ENCODE data around the gene POMC. TPM values are rescaled to one million over a fixed set of nuclear protein-coding genes. Genes with fewer than 3 reads are reported as not detected.

The POMC gene
- total and polyA plus RNA-seq, 2 of the 4 experiments (the other 2 are of a cell fraction), result 0.17 TPM; not detected in 1

DNA sequence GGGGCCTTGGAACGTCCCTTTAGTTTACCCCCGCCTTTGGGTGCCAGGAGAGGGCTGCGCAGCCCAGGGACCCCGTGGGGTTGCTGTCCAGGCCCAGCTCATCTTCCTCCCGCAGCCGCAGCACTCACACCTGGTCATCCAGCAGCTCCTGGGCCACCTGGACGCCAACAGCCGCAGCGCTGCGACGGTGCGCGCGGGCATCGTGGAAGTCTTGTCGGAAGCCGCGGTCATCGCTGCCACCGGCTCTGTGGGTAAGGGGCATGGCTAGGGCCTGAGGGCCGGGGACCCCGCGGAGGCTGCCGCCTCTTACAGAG is 37.2 kb downstream of the POMC start:
- no peak overlapping the region for H2BK20ac ChIP-seq (ENCODE audit: low read depth, low read length)
- BruUV-seq (replicated peaks), result no TSS peak
- ChIA-PET POLR2A (ENCODE audit: unreplicated experiment) (no interaction called here), CTCF (no interaction called here)
- no peak overlapping the region for H2AK9ac ChIP-seq (replicated peaks; ENCODE audit: low read depth, low read length, poor library complexity)
- no peak overlapping the region for H2BK15ac ChIP-seq (ENCODE audit: low read depth, low read length)
- H3K23ac ChIP-seq (ENCODE audit: low read depth, low read length), result no peak overlapping the region
- DNase-seq (no peak), ATAC-seq (ENCODE audit: low read depth) (no peak)
- no peaks in the 10 kb centered on the region for H3K79me1 ChIP-seq (ENCODE audit: low read depth in 1 of 2, low read length in 2 of 2)
- H3K56ac ChIP-seq (ENCODE audit: extremely low read depth, insufficient read depth, low read length), result no peak overlapping the region
- H4K5ac ChIP-seq (ENCODE audit: low read depth, low read length), result no peak overlapping the region
- no peak for TF ChIP-seq POLR2A (IDR thresholded peaks at IDR 0.05; ENCODE audit: low read depth, low read length)
- TF ChIP-seq SMC3 (IDR thresholded peaks at IDR 0.05; ENCODE audit: low read depth, low read length), result no peak
- TF ChIP-seq MXI1 (IDR thresholded peaks at IDR 0.05; ENCODE audit: borderline replicate concordance, low read depth, low read length), result no peak
- TF ChIP-seq USF2 (IDR thresholded peaks at IDR 0.05; ENCODE audit: low read depth, low read length), result no peak
- TF ChIP-seq RAD21 (IDR thresholded peaks at IDR 0.05; ENCODE audit: low read length), result no peak
- TF ChIP-seq MAFK (IDR thresholded peaks at IDR 0.05; ENCODE audit: low read depth, low read length), result no peak
- TF ChIP-seq CHD1 (IDR thresholded peaks at IDR 0.05; ENCODE audit: low read depth, low read length), result no peak
- TF ChIP-seq BHLHE40 (IDR thresholded peaks at IDR 0.05; ENCODE audit: low read depth, low read length), result no peak
- TF ChIP-seq CEBPB (IDR thresholded peaks at IDR 0.05; ENCODE audit: low read depth, low read length), result no peak
- no peaks in the 10 kb centered on the region for H3K36me3 ChIP-seq (ENCODE audit: control insufficient read depth, insufficient read depth, low read length)
- no peaks in the 10 kb centered on the region for H3K9me3 ChIP-seq (ENCODE audit: control insufficient read depth, insufficient read depth, low read length)
- H4K8ac ChIP-seq (ENCODE audit: low read depth in 2 of 2, low read length in 2 of 2), result no peak overlapping the region
- no peak overlapping the region for H3K27ac ChIP-seq (ENCODE audit: insufficient read depth, low read length)
- 84% methylated on average over 19 of the region's 24 CpGs; no CpG with 5 or more reads in 1 of the 2 experiments for WGBS, 2 experiments (ENCODE audit: extremely low coverage in 2 of 2, insufficient read length in 1 of 2)
- no peak overlapping the region for H3K4me3 ChIP-seq (ENCODE audit: insufficient read depth, low read depth, low read length)
- H3K4me2 ChIP-seq (ENCODE audit: low read depth, low read length), result no peak overlapping the region
- no peaks in the 10 kb centered on the region for H4K20me1 ChIP-seq (ENCODE audit: insufficient read depth, low read length)
- intact Hi-C loops (cut with micrococcal nuclease), result no loop called here
- peak overlapping the region; percentile 63 for H2AFZ ChIP-seq (replicated peaks; ENCODE audit: low read length, poor library complexity)
- H2AK5ac ChIP-seq (ENCODE audit: low read depth, low read length), result no peak overlapping the region
- in situ Hi-C loops (cut with MboI; ENCODE audit: low sequenced_read_pairs), result loop anchor here (5.0 to 25.0 kb wide), 3 partner anchors 149 to 719 kb away; no protein-coding TSS in a partner anchor
- no peak overlapping the region for H2BK120ac ChIP-seq (ENCODE audit: low read depth, low read length)
- no peak overlapping the region for H3K14ac ChIP-seq (replicated peaks; ENCODE audit: low read depth, low read length)
- no peak overlapping the region for H3K9ac ChIP-seq (ENCODE audit: low read depth, low read length)
- H3K4me1 ChIP-seq (ENCODE audit: control insufficient read depth, insufficient read depth, low read length), result peaks cover 1% of the 10 kb centered on the region; the same call in 1 of the 2 replicates
- peaks cover 6% of the 10 kb centered on the region for H3K27me3 ChIP-seq (ENCODE audit: control insufficient read depth, insufficient read depth, low read length)
- H2BK5ac ChIP-seq (ENCODE audit: low read depth, low read length, poor library complexity, severe bottlenecking), result no peak overlapping the region
- dilution Hi-C loops (cut with HindIII; ENCODE audit: low sequenced_read_pairs, unreplicated experiment), result no loop called here
- no peaks in the 10 kb centered on the region for H3K9me1 ChIP-seq (ENCODE audit: insufficient read depth, low read length)
- H4K91ac ChIP-seq (ENCODE audit: insufficient read depth, low read depth, low read length), result no peak overlapping the region
- H3K4ac ChIP-seq (ENCODE audit: low read depth, low read length), result no peak overlapping the region
- H3K18ac ChIP-seq (ENCODE audit: low read depth, low read length), result no peak overlapping the region
